ENCODE data around the gene FAAH.

FAAH gene

GRCh38 chr1:46401154-46401913 is 7.2 kb downstream of the FAAH start:
- DNase-seq: no peak

GRCh38 chr1:46401964-46402626 is 8.0 kb downstream of the FAAH start:
- peak; percentile 84 for DNase-seq

GRCh38 chr1:46403916-46404315 is 9.8 kb downstream of the FAAH start:
- DNase-seq: no peak

GRCh38 chr1:46404482-46405196 is 10.5 kb downstream of the FAAH start:
- no peak for DNase-seq

- DNase-seq: no peak
These were observed 11.1 kb downstream of the FAAH start for GRCh38 chr1:46405197-46405555.

GRCh38 chr1:46405724-46406123 is 11.6 kb downstream of the FAAH start:
- DNase-seq: no peak

GRCh38 chr1:46406881-46407608 is 12.9 kb downstream of the FAAH start:
- no peak for DNase-seq

- no peak for DNase-seq
These were observed 13.5 kb downstream of the FAAH start for GRCh38 chr1:46407636-46408035.

GRCh38 chr1:46408356-46409062 is 14.4 kb downstream of the FAAH start:
- DNase-seq: no peak

- DNase-seq: no peak
These were observed 14.9 kb downstream of the FAAH start for GRCh38 chr1:46409063-46409372.

- DNase-seq: no peak
These were observed 16.3 kb downstream of the FAAH start for GRCh38 chr1:46410156-46411009.

GRCh38 chr1:46411010-46411405 is 16.9 kb downstream of the FAAH start:
- DNase-seq: no peak

GRCh38 chr1:46411601-46412341 is 17.7 kb downstream of the FAAH start:
- DNase-seq: no peak

GRCh38 chr1:46412893-46413595 is 18.9 kb downstream of the FAAH start:
- no peak for DNase-seq

GRCh38 chr1:46413596-46413985 is 19.5 kb downstream of the FAAH start:
- no peak for DNase-seq

GRCh38 chr1:46415514-46415913 is 21.4 kb downstream of the FAAH start:
- DNase-seq: no peak

GRCh38 chr1:46418976-46419375 is 24.9 kb downstream of the FAAH start:
- no peak for DNase-seq

GRCh38 chr1:46420533-46420915 is 26.4 kb downstream of the FAAH start:
- DNase-seq: no peak

GRCh38 chr1:46421739-46422138 is 27.6 kb downstream of the FAAH start:
- no peak for DNase-seq

GRCh38 chr1:46422261-46422871 is 28.2 kb downstream of the FAAH start:
- no peak for DNase-seq

Data from NCI-H1105 (cell line).